ENCODE results near the gene ZNF311.
"Not testable (repeated sequence)": the region's sequence is repeated elsewhere in the genome, so short reads cannot be mapped to it uniquely, and the experiment has no call there.

The ZNF311 gene

GRCh38 chr6:28982476-28983266 lies 22.4 kb downstream of the ZNF311 start:
- no peak for DNase-seq

GRCh38 chr6:28981833-28982475 lies 23.2 kb downstream of the ZNF311 start:
- peak; percentile 78 for DNase-seq

- peak; percentile 88 for DNase-seq
These were observed 23.7 kb downstream of the ZNF311 start for GRCh38 chr6:28981431-28981832.

GRCh38 chr6:28980852-28981430 lies 24.2 kb downstream of the ZNF311 start:
- DNase-seq, result peak; percentile 60

GRCh38 chr6:28980137-28980851 lies 24.8 kb downstream of the ZNF311 start:
- no peak for DNase-seq

GRCh38 chr6:28979679-28980078 lies 25.4 kb downstream of the ZNF311 start:
- no peak for DNase-seq

GRCh38 chr6:28978959-28979561 lies 26.1 kb downstream of the ZNF311 start:
- DNase-seq, result no peak

GRCh38 chr6:28978133-28978491 lies 27.0 kb downstream of the ZNF311 start:
- no peak for DNase-seq

GRCh38 chr6:28977341-28978132 lies 27.6 kb downstream of the ZNF311 start:
- DNase-seq, result peak; percentile 19

GRCh38 chr6:28976677-28977076 lies 28.4 kb downstream of the ZNF311 start:
- no peak for DNase-seq

GRCh38 chr6:28974505-28974904 lies 30.6 kb downstream of the ZNF311 start:
- no peak for DNase-seq

- not testable (repeated sequence) for DNase-seq
These were observed 35.1 kb downstream of the ZNF311 start for GRCh38 chr6:28970056-28970455.

GRCh38 chr6:28969129-28969528 lies 36.0 kb downstream of the ZNF311 start:
- no peak for DNase-seq

- no peak for DNase-seq
These were observed 36.6 kb downstream of the ZNF311 start for GRCh38 chr6:28968476-28968875.

GRCh38 chr6:28965706-28966105 lies 39.4 kb downstream of the ZNF311 start:
- no peak for DNase-seq

GRCh38 chr6:28960846-28961500 lies 44.1 kb downstream of the ZNF311 start:
- no peak for DNase-seq

GRCh38 chr6:28958561-28959243 lies 46.4 kb downstream of the ZNF311 start:
- not testable (repeated sequence) for DNase-seq

- DNase-seq, result not testable (repeated sequence)
These were observed 47.3 kb downstream of the ZNF311 start for GRCh38 chr6:28957795-28958314.

GRCh38 chr6:28956331-28956730 lies 48.8 kb downstream of the ZNF311 start:
- no peak for DNase-seq

GRCh38 chr6:28953585-28954258 lies 51.4 kb downstream of the ZNF311 start:
- DNase-seq, result no peak
